GM21717 (cell line): ENCODE measurements around the gene MIS18A.
A peak's percentile ranks its signal among the peaks of the same experiment; 100 is the strongest.
"Not testable (repeated sequence)": the region's sequence is repeated elsewhere in the genome, so short reads cannot be mapped to it uniquely, and the experiment has no call there.

Experiments
- ATAC-seq: cut with Tn5 transposase; IDR thresholded peaks from one replicate; pipeline ENCODE4 v1.9.1; 2021; ENCODE audit warnings: mild to moderate bottlenecking, moderate library complexity; ENCODE audit not compliant: unreplicated experiment

Gene MIS18A

DNA sequence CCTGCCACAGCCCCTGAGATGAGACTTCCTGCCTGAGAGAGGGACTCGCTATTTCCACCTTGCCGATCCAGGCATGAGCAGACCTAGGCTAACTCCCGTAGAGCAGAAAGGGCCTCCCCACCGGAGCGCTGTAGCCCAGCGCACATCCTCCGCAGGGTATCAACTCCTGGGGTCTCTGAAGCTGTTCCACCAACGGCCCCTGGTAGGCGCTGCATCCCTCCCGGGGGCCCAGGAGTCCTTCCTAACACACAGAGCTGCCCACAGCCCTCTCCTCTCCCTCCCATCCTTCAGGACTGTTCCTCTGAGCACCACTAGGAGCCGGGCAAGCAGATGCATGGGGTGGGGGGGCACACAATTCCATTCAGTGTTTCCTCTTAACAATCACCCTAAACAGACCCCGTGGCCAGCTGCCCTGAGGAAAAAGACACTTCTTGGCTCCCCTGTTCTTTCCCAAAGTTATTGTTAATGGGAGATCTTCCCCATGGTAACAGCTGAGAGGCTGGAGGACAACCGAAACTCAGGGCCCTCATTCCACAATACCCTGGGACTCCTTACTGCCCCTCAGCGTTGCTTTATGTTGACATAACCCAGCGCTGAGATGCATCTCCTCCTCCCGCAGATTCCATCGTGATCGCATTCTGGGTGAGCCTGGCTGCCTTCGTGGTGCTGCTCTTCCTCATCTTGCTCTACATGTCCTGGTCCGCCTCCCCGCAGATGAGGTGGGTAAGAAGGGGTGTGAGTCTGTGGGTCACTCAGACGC lies 27.4 kb upstream of the MIS18A start:
- no peak for ATAC-seq

DNA sequence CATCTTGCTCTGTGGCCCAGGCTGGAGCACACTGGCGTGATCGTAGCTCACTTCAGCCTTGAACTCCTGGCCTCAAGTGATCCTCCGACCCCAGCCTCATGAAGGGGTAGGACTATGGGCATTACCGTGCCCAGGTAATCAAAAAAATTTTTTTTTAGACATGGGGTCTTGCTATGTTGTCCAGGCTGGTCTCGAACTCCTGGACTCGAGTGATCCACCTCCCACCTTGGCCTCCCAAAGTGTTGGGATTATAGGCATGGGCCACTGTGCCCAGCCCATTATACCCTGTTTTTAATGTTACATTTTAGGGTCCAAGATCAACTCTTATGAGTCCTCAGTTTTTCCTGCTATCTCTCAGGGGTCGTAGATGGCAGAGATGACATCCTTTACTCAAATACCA lies 26.1 kb upstream of the MIS18A start:
- ATAC-seq: no peak

DNA sequence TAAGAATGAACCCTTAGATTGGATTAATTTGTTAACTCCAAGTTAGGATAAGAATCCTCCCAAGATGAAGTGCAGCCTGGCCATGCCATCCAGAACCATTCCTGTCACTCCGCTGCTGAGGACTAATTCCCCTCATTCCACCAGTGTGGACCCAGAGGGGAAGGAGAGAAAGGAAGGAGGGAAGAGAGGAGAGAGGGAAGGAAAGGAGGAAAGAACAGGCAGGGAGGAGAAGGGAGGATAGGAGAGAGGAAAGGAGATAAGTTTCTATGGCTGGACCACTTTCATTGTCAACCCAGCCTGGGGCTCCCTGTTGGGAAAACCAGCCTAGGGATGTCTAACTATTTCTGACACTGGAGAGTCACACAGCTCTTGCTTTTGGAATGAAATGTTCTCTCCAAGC lies 24.5 kb upstream of the MIS18A start:
- ATAC-seq: no peak

DNA sequence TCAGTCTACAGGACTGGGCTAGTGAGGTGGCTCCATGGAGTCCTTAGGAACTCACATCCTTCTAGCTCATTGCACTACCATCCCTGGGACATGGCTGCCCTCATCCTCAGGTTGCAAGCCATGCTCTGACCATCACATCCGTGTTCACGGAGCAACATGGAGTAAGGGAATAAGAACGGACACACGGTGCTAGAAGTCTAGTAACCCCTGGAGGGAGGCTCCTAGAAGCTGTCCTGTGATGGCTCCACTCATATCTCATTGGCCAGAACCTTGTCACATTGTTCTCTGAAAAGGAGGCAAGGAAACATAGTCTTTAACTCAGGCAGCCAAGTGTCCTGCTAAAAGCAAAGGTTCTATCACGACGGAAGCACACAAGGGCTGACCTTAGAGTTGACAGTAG lies 23.7 kb upstream of the MIS18A start:
- ATAC-seq: no peak

DNA sequence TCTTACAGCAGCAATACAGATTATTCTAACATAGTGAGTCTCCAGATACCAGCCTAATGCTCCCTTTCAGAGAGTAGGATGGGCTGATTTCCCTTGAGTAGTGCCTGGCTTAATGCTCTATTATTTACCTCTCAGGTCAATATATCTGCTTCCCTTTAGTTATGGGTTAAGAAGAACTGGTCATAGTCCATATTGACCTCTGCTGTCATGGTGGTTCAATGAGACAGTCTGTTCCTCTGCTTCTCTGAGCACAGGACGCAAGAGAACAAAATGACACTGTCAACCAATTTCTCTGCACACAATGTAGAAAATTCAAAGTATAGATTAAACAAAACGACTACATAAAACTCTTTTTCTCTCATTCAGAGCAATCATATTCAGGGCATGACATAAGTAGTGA lies 22.7 kb upstream of the MIS18A start:
- ATAC-seq: no peak

DNA sequence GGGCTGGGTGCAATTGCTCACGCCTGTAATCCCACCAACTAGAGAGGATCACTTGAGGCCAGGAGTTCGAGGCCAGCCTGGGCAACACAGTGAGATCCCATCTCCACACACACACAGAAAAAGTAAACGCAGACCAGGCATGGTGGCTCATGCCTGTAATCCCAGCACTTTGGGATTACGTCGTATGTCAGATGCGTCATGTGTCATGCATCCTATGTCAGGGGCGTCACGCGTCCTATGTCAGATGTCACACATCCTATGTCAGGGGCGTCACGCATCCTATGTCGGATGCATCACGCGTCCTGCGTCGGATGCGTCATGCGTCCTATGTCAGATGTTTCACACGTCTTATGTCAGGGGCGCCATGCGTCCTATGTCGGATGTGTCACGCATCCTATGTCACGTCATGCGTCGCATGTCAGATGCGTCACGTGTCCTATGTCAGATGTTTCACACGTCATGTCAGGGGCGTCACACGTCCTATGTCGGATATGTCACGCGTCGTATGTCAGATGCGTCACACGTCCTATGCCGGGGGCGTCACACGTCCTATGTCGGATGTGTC lies 21.4 kb upstream of the MIS18A start:
- ATAC-seq: no peak

DNA sequence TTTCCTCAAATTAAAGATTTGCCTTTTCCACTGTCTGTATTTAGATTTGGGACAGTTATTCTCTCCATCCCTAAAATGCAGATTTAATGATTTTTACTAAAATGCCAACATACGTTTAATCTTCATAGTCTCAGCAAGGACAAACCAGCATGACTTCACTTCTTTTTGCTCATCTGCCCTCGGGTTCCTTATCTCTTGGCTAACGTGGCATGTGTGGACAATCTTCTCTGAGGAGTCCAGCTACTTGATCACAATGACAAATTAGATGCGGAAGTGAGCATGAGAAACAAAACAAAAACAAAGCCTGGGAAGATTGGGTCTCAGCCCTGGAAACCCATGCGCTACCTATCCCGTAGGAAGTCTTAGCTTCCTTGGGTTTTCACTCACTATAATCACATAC lies 20.8 kb upstream of the MIS18A start:
- ATAC-seq: no peak

DNA sequence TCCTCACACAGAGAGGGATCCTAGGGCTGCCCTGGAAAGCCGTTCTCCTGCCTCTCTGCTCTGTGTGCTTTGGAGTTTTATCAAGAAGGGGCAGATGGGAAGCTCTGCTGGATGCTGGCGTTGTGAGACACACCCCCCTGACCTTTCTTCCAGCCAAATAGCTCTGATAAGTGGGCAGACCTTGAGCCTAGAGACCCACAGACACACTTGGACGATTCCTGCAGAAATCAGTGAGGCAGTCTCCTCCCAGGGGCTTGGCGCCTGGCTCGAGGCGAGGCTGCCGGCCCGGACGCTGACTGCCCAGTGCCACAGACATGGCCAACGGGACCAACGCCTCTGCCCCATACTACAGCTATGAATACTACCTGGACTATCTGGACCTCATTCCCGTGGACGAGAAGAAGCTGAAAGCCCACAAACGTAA lies 19.8 kb upstream of the MIS18A start, which contains the start of gene MRAP:
Gene MRAP, plus strand, starts transcription at position 198 of the 424 bp plus-strand sequence. Its CDS starts 117 bp downstream, at position 315.
- no peak for ATAC-seq

DNA sequence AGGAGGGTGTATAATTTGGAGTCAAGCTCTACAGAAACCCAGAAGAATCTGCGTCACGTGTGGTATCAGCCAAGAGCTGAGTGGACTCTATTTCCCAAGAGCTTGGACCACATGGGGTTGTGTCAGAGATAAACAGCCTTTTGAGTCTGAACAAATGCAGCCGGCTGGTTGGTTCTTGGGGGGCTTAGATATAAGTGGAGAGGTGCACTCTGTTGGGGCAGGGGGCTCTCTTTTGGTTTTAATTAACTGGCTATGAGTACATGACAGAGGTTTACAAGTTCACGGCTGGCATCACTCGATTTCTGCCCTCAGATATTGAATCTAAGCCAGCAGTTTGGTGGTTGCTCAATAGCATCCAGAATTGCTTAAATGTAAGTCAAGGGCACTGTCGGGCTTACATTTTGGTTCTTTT lies 19.3 kb upstream of the MIS18A start:
- ATAC-seq: no peak

DNA sequence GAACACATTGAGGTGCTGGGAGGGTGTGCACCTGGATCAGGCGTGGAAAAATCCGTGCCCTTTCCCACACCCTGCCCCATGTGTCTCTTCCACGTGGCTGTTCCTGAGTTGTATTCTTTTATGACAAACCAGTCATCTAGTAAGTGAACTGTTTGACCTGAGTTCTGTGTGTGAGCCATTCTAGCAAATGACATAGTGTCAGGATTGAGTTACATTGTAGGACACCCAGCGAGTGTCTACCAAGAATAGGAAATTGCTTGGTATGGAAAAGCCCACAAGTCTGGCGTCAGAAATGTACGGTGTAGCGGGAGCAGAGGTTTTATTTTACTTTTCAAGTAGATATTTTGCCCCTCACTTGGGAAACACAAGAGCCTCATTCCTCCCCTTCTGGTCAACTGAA lies 18.6 kb upstream of the MIS18A start:
- no peak for ATAC-seq

DNA sequence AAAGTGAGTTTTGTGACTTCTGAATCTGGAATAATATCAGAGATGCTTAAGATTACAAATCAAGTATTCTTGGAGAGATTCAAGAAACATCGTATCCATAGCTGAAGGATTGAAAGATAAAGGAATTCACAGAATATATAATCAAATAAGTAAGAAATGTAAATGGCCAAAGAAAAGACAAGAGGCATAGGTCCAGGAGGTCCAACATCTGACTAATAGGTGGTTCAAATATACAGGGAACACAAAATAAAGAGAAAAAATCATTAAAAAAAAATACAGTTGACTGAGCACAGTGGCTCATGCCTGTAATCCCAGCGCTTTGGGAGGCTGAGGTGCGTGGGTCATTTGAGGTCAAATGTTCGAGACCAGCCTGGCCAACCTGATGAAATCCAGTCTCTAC lies 6.6 kb upstream of the MIS18A start:
- ATAC-seq: no peak

DNA sequence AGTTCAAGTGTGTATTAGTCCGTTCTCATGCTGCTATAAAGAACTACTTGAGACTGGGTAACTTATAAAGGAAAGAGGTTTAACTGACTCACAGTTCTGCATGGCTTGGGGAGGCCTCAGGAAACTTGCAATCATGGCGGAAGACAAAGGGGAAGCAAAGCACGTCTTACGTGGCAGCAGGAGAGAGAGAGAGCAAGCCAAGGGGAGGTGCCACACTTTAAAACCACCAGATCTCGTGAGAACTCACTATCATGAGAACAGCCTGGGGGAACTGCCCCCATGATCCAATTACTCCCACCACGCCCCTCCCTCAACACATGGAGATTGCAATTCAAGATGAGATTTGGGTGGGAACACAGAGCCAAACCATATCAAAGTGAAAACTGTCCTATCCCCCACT lies 4.1 kb upstream of the MIS18A start:
- no peak for ATAC-seq

DNA sequence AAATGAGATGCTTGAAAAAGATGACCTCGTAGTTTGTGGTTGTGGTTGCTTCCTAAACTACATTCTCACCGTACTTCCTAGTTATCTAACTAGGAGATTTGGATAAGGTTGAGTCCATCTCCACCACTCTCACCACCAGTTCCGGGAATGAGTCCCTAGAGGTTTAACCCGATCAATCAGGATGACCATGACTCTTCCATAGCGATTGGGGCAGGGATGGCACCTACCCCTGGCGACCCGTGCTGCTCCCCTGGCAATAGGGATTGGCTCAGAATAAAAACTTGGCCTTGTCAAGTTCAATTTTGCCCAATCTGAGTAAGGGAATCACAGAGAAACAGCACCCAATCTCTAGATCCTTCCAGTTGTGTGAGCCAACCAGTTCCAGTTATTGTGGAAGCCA lies 2.7 kb upstream of the MIS18A start:
- ATAC-seq: no peak

DNA sequence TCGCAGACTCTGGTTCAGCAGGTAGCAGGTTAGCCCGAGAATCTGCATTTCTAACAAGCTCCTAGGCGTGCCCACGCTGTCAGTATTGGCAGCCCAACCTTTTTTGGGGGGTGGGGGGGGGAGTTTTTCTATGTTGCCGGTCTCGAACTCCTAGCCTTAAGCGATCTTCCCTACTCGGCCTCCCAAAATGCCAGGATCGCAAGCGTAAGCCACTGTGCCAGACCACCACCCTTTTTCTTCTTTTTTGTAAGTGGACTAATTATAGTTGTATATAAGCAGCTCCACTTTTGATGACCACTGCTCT lies 480 bp upstream of the MIS18A start:
- no peak for ATAC-seq

DNA sequence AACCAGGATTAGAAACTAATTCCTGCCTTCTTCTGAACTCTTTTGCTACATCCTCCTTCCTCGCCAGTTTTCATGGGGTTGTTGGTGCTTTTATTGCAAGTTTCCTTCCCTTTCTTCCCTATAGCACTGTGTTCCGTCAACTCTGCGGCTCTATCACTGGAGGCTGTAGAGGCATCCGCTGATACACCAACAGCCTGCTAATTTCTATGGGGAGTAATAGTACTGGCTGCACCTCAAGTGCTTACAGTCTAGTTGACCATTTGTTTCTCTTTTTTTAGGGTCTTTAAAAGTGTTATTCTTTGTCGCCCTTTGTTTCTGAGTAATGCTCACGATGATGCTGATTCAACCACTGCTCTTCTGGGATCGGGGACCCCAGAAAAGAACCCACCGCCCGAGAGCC lies 746 bp downstream of the MIS18A start:
- ATAC-seq: peak; percentile 14

DNA sequence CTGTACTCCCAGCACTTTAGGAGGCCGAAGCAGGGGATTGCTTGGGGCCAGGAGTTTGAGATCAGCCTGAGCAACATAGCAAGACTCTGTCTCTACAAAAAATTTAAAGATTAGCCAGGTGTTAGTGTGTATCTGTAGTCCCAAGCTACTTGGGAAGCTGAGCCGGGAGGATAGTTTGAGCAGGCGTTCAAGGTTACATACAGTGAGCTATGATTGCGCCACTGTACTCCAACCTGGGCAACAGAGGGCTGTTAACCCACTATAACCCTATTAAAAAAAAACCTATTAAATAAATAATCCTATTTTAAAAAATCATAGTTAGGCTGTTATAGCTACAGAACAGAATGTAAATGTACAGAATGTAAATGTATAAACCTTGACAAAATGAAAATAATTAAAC lies 2.2 kb downstream of the MIS18A start:
- ATAC-seq: no peak

DNA sequence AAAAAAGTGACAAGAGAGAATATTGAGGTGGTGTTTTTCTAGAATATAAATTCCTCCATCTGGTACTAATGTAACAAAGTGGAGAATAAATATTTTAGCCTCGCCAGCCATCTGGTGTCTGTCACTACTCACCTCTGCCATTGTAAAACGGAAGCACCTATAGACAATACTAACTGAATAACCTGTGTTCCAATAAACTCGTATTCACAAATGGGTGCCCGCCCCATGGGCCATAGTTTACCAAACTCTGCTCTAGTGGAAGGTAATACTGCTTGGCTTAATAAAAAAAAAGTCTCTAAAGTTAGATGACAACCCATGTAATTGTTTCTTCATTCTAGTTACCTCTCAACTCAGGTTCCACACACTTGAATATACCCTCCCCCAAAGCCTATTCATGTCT lies 8.1 kb downstream of the MIS18A start:
- no peak for ATAC-seq

DNA sequence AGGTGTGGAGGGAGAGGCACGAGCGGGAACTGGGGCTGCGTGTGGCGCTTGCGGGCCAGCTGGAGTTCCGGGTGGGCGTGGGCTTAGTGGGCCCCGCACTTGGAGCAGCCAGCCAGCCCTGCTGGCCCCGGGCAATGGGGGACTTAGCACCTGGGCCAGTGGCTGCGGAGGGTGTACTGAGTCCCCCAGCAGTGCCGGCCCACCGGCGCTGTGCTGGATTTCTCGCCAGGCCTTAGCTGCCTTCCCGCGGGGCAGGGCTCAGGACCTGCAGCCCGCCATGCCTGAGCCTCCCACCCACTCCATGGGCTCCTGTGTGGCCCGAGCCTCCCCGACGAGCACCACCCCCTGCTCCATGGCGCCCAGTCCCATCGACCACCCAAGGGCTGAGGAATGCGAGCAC lies 13.5 kb downstream of the MIS18A start:
- not testable (repeated sequence) for ATAC-seq

DNA sequence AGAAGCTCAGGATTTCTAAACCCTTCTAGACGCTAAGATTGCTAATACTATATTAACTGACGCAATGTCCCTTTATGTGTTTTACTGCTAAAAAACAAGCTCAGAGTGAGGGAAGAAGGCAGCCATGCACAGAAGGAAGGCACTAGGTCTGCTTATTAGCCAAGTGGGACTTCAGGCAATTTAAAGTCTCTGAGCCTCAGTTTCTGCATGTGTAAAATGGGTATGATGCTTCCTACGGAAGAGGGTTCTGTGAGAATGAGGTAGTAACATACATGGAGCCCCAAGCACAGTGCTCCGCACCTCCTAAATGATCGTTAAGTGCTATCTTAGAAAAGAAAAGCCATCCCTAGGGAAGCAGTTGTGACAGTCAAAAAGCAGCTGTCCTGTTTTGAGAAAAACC lies 16.9 kb downstream of the MIS18A start:
- no peak for ATAC-seq

DNA sequence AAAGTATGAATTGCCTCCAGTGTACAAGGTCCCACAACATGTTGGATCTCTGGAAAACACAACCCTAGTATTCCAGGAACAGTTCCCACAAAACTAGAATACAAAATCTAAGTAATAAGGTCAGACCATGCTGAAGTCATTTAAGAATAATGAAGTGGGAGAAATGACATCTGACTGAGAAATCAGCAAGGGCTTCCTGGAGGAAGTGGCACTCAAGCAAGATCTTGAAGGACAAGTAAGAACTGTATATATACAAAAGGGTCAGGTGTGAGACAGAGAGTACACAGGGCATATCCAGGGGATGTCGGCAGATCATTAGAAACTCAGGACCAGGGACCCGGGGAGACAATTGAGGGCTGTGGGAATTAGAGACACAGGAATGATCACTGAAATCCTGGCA lies 18.7 kb downstream of the MIS18A start:
- no peak for ATAC-seq

DNA sequence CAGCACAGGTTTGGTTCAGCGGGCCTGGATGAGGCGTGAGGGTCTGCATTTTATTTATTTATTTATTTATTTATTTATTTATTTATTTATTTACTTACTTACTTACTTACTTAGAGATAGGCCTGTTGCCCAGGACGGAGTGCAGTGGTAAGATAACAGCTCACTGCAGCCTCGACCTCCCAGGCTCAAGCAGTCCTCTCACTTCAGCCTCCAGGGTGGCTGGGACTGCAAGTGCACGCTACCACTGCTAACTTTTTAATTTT lies 20.1 kb downstream of the MIS18A start:
- not testable (repeated sequence) for ATAC-seq

DNA sequence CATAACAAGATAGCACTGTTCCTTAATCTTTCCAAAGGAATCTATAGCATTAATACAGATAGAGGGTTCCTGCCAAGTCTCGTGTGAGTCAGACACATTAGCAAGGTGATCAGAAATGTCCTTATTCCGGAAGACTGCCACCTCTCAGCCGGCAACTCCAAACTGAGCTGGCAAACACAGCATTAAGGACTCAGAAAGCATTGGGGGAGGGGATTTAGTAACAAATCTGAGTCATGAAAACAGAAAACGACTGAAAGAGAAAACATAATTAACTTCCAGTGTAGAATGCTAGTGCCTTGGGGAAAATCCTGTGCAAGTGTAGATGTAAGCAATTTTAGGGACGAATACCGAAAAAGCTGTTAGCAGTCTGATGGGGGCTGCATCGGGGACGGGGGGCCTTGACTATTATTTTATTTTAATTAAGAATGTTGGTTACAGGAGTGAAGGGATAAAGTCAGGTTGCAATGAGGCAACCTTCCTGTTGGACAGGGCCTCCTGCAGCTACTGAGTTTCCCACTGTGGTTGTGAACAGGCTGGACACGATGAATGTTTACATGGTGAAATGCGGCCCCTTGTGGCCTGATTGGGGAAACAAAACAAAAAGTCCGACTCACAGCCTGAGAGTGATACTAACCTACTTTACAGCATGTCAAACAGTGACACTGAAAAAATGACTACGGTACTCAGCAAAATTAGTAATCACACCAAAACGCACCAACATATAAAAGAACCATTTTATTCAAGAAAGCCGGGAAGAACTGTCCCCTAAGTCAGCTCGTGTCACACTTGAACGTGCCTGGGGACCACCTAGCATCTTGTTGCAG lies 20.7 kb downstream of the MIS18A start:
- no peak for ATAC-seq
